OCI-LY7 (cell line): Measurements from ENCODE around the gene CDK17.

Experiments
- CTCF ChIP-seq: fragments of 200-600 bp; sonication (generic); conservative IDR thresholded peaks from 2 replicates; pipeline ENCODE4 v1.5.1; 2014; ENCODE audit warnings: mild to moderate bottlenecking, antibody characterized with exemption, low read length, moderate library complexity, mixed read lengths
- EZH2phosphoT487 ChIP-seq: fragments of 200-600 bp; sonication (generic); IDR thresholded peaks from 2 replicates; pipeline ENCODE4 v1.6.1; 2018; ENCODE audit warnings: low read depth, borderline replicate concordance, mild to moderate bottlenecking, mixed run types, antibody characterized with exemption, low read length, moderate library complexity, mixed read lengths

- TF ChIP-seq CTCF (no peak), EZH2phosphoT487 (no peak)
These were observed 48.1 kb upstream of the CDK17 start for GRCh38 chr12:96448300-96448699.
